ENCODE measurements around the gene BIN1. TPM values are rescaled to one million over a fixed set of nuclear protein-coding genes. Genes with fewer than 3 reads are reported as not detected.

Gene BIN1
- total and polyA plus RNA-seq, 2 donors (not counting 1 experiment from before 2014, with no cell fraction given) = 90.6 to 92.3 TPM

DNA sequence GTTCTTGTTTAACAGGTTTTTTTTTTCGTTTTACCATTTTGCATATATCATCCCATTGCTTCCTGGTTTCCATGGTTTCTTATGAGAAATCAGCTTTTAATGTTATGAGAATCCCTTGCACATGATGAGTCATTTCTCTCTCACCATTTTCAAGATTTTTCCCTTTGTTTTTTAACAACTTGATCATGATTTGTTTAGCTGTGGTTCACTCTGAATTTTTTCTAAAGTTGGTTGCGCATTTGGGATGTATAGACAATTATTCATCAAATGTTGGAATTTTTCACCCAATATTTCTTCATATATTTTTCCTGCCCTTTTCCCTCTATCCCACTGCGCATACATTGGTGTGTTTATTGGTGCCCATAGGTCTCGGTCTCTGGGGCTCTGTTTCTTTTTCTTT lies 42.4 kb upstream of the BIN1 start:
- CTCF ChIA-PET = no interaction called here
- DNase-seq (no peak), ATAC-seq (ENCODE audit: low read depth) (no peak)
- intact Hi-C loops (cut with micrococcal nuclease) = no loop called here
- Histone ChIP-seq H3K27me3 (replicated peaks in 1 of 4; ENCODE audit: control extremely low read depth in 1 of 4, control insufficient read depth in 3 of 4, insufficient read depth in 4 of 4, low read length in 3 of 4) (no peaks in the 10 kb centered on the region), H3K27ac (ENCODE audit: low read length in 2 of 2) (no peak overlapping the region), H3K9me3 (ENCODE audit: control extremely low read depth in 1 of 3, control insufficient read depth in 2 of 3, insufficient read depth in 1 of 3, low read length in 2 of 3) (peaks cover 0 to 12% (median 7%) of the 10 kb centered on the region in 3 donors), H4K20me1 (ENCODE audit: control insufficient read depth, insufficient read depth, low read length, poor library complexity, severe bottlenecking) (no peaks in the 10 kb centered on the region), H3K4me2 (replicated peaks; ENCODE audit: low read depth, low read length, poor library complexity, severe bottlenecking) (no peak overlapping the region), H3K79me2 (ENCODE audit: control insufficient read depth, insufficient read depth, low read length) (no peaks in the 10 kb centered on the region), H3K4me1 (ENCODE audit: control insufficient read depth in 2 of 2, insufficient read depth in 2 of 2, low read length in 2 of 2) (no peaks in the 10 kb centered on the region), H2AFZ (ENCODE audit: insufficient read depth, low read depth, low read length, poor library complexity, severe bottlenecking) (no peak overlapping the region), H3K36me3 (replicated peaks in 1 of 2; ENCODE audit: control extremely low read depth in 1 of 2, control insufficient read depth in 1 of 2, extremely low read depth in 1 of 2, insufficient read depth in 2 of 2, low read length in 1 of 2) (no peaks in the 10 kb centered on the region), H3K9ac (ENCODE audit: low read length) (no peak overlapping the region), H3K4me3 (ENCODE audit: control extremely low read depth in 1 of 5, extremely low read depth in 1 of 5, insufficient read depth in 1 of 5, low read depth in 2 of 5, low read length in 4 of 5) (no peak overlapping the region)
- H3K27me3 Mint-ChIP-seq = no peaks in the 10 kb centered on the region
- H3K4me1 Mint-ChIP-seq = no peaks in the 10 kb centered on the region
- TF ChIP-seq EZH2 (IDR thresholded peaks at IDR 0.05; ENCODE audit: borderline replicate concordance, insufficient read depth, low read depth, low read length, poor library complexity, severe bottlenecking) (no peak), CTCF (IDR thresholded peaks at IDR 0.05) (no peak)
- POLR2A ChIA-PET = interaction anchor here (0.7 kb wide), 1 partner anchor 9 kb away, joined by 5 read pairs; no protein-coding TSS in a partner anchor
- H3K9me3 Mint-ChIP-seq (ENCODE audit: insufficient read depth) = peaks cover 2% of the 10 kb centered on the region
- H3K4me3 Mint-ChIP-seq = no peak overlapping the region
- no peak overlapping the region for H3K27ac Mint-ChIP-seq
- no CpG with 5 or more reads among the region's 4 CpGs for WGBS (ENCODE audit: insufficient coverage)

DNA sequence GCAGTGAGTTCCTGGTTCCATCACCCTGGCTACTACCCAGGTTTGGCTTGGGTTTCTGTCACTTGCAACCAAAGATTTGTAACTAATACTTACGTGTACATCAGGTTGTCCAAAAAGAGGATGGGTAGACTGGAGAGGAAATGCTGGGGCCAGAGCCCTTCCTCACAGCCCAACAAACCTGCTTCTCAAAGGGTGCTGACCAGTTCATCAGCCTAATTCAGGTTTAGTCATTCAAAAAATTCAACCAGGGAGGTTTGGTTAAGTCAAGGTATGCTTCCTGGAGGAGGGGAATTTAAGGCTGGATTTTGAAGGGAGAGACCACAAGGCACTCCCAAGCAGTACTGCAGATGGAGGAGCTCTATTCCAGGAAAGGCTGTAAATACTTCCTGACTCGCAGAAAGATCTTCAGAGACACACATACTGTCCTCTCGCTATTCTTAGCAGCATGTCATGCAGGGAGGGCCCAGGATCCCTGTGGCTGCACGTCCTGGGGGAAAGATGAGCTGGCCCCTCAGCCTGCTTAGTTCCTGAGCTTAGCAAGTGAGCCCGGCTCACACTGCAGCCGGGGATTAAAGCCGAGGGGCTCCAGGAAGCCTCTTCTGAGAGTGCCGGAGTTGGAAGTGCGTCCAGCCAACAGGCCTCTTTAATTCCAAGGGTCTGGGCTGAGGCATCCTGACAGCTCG lies 40.0 kb upstream of the BIN1 start:
- ATAC-seq (ENCODE audit: low read depth) = no peak
- TF ChIP-seq EZH2 (IDR thresholded peaks at IDR 0.05; ENCODE audit: borderline replicate concordance, insufficient read depth, low read depth, low read length, poor library complexity, severe bottlenecking) (no peak), CTCF (IDR thresholded peaks at IDR 0.05) (no peak)
- no peaks in the 10 kb centered on the region for H3K27me3 ChIP-seq (replicated peaks in 1 of 4; ENCODE audit: control extremely low read depth in 1 of 4, control insufficient read depth in 3 of 4, insufficient read depth in 4 of 4, low read length in 3 of 4)
- ChIA-PET CTCF (no interaction called here), POLR2A (no interaction called here)
- Mint-ChIP-seq H3K9me3 (ENCODE audit: insufficient read depth) (peaks cover 2% of the 10 kb centered on the region), H3K27me3 (no peaks in the 10 kb centered on the region), H3K27ac (no peak overlapping the region), H3K4me1 (no peaks in the 10 kb centered on the region), H3K4me3 (no peak overlapping the region)
- peaks cover 0 to 12% (median 7%) of the 10 kb centered on the region in 3 donors for H3K9me3 ChIP-seq (ENCODE audit: control extremely low read depth in 1 of 3, control insufficient read depth in 2 of 3, insufficient read depth in 1 of 3, low read length in 2 of 3)
- intact Hi-C loops (cut with micrococcal nuclease) = no loop called here
- H4K20me1 ChIP-seq (ENCODE audit: control insufficient read depth, insufficient read depth, low read length, poor library complexity, severe bottlenecking) = no peaks in the 10 kb centered on the region
- no peaks in the 10 kb centered on the region for H3K4me1 ChIP-seq (ENCODE audit: control insufficient read depth in 2 of 2, insufficient read depth in 2 of 2, low read length in 2 of 2)
- H3K27ac ChIP-seq (ENCODE audit: low read length in 2 of 2) = no peak overlapping the region
- no peak overlapping the region for H2AFZ ChIP-seq (ENCODE audit: insufficient read depth, low read depth, low read length, poor library complexity, severe bottlenecking)
- no peaks in the 10 kb centered on the region for H3K79me2 ChIP-seq (ENCODE audit: control insufficient read depth, insufficient read depth, low read length)
- WGBS (ENCODE audit: insufficient coverage) = 97% methylated on average over 8 of the region's 10 CpGs
- H3K9ac ChIP-seq (ENCODE audit: low read length) = no peak overlapping the region
- H3K4me3 ChIP-seq (ENCODE audit: control extremely low read depth in 1 of 5, extremely low read depth in 1 of 5, insufficient read depth in 1 of 5, low read depth in 2 of 5, low read length in 4 of 5) = no peak overlapping the region
- no peak overlapping the region for H3K4me2 ChIP-seq (replicated peaks; ENCODE audit: low read depth, low read length, poor library complexity, severe bottlenecking)
- no peak for DNase-seq
- H3K36me3 ChIP-seq (replicated peaks in 1 of 2; ENCODE audit: control extremely low read depth in 1 of 2, control insufficient read depth in 1 of 2, extremely low read depth in 1 of 2, insufficient read depth in 2 of 2, low read length in 1 of 2) = no peaks in the 10 kb centered on the region
